ENCODE measurements around the gene TRMT61B.
A peak's percentile ranks its signal among the peaks of the same experiment; 100 is the strongest.

The TRMT61B gene

DNA sequence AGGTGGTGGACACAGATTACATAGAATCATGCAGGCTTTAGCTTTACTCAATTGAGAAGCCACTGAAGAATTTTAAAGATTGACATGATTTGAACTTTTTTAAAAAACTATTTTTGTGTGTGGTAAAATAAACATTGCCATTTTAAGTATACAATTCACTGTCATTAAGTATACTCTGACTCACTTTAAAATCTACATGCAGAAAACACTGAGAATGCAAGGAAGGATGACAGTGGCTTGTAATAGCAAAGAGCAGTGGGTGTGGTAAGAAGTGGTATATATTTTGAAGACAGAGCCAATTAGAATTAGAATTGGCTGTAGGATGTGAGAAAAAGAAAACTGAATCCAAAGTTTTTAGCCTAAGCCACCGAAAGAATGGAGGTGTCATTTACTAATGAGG, 14.9 kb downstream of the TRMT61B start:
- DNase-seq = no peak

DNA sequence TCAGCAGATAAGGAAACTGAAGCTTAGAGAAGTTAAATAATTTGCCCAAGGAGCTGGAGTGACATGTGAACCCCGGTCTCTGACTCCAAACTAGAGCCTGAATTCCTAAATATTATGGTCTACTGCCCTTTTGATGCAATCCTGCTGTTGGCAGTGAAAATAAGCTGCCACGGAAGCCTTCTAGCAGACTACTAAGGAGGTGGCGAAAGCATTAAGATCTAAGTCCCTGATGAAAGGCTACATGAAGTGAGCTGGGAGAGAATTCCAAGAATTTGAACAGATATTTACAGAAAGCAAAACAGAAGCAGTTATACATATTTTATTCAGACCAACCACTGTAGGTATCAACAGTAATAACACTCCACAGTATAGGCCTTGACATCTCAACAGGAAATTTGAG, 28.1 kb downstream of the TRMT61B start:
- DNase-seq = no peak

DNA sequence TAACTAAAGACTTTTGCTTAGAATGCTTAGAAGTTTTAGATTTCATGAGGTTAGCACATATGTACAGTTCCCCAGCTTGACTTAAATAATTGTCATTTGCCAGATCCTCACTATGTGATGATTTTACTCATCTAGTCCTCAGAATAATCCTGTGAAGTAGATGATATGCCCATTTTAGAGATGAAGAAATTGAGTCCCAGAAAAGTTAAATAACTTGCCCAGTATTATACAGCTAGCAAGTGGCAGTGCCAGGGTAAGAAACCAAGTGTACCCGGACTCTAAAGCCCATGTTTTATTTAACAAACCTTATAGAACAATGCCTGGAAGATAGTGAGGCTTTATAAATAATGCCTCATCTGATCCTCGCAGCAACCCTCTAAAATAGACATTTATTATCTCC, 31.1 kb downstream of the TRMT61B start:
- no peak for DNase-seq

DNA sequence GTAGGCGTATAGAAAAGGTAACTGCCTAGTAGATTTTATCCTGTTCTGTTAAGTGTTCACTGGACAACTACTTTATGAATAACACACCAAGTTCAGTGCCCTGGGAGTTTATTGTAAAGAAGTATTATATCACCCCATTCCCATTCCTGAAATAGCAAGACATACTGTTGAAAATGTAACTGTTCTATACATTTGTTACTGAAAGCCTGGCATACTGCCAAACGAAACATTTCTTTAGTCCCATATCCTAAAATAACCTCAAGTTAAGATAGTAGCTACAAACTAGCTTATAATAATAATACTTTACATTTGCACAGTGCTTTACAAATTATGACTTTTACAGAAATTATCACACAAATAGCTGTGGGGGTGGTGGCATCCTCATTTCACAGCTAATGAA, 34.3 kb downstream of the TRMT61B start:
- no peak for DNase-seq

DNA sequence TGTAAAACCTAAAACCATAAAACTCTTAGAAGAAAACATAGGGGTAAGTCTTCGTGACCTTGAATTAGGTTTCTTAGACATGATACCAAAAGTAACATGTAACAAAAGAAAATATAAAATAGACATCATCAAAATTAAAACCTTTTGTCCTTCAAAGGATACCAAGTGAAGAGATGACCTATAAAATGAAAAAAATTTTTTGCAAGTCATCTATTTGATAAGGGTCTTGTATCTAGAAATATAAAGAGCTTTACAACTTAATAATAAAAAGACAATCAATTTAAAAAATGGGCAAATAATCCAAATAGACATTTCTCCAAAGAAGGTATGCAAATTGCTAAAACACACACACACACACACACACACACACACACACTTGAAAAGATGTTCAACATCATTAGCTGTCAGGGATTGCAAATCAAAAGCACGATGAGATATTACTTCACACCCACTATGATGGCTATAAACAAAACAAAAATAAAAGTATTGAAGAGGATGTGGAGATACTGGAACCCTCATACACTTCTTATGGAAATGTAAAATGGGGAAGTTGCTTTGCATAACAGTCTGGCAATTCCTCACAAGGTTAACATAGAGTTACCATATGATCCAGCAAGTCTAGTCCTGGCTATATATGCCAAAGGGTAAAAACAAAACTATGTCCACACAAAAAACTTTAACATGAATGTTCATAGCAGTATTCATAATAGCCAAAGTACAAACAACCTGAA, 36.2 kb downstream of the TRMT61B start:
- no peak for DNase-seq

DNA sequence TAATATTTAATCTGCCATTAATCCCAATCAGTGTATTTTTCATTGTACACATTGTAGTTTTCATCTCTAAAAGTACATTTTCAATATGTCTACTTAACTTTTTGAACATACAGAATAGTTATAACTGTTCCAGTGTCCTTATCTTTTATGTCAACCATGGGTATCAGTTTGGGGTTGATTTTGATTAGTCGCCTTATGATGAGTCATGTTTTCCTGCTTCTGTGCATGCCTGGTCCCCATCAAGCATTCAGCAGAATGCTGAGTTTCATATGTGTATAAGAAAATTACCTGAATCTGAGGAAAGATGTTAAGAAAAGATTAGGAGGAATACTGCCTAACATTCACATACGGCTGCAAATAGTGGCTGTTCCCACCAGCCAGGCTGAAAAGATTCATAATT, 41.7 kb downstream of the TRMT61B start:
- DNase-seq = no peak

DNA sequence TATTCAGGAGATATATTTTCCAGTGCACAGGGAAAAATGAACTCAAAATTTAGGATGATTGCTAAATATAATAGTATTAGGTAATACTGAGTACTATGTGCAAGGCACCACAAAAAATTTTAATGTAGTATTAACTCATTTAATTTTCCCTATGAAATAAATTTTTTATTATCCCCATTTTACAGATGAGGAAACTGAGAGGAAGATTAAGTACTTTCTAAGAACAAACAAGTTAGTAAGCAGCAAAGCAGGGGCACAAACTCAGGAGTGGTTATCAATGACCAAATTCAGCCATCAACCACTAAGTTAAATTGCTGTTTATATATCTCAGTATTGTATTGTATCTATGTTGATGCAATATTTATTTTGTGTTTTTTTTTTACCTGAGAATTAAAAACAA, 45.2 kb downstream of the TRMT61B start:
- no peak for DNase-seq

DNA sequence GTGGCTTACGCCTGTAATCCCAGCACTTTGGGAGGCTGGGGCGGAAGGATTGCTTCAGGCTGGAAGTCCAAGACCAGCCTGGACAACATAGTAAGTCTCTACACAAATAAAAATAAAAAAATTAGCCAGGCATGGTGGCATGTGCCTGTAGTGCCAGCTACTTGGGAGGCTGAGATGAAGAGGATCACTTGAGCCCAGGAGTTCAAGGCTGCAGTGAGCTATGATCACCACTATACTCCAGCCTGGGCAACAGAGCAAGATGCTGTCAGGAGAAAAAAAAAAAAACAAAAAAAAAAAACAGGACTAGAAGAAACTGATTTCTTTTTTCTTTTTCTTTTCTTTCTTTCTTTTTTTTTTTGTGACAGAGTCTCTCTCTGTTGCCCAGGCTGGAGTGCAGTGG, 45.9 kb downstream of the TRMT61B start:
- no peak for DNase-seq

DNA sequence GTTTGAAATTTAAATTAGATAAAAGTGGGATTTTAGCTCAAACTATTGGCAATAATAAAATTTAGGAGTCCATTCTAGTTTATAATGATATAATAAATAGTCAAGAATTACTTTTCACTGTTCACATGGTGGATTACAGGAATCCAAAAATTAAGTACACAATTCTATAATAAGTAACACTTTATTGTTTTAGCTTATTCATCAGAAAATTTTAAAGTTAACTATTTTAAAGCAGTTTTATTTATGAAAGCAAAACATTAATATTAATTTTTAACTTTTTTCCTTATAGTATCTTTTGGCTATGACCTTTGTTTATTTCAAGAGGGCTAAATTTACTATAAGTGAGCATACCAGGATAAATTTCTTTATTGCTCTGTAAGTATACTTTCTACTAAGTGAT, 48.1 kb downstream of the TRMT61B start:
- DNase-seq = no peak

DNA sequence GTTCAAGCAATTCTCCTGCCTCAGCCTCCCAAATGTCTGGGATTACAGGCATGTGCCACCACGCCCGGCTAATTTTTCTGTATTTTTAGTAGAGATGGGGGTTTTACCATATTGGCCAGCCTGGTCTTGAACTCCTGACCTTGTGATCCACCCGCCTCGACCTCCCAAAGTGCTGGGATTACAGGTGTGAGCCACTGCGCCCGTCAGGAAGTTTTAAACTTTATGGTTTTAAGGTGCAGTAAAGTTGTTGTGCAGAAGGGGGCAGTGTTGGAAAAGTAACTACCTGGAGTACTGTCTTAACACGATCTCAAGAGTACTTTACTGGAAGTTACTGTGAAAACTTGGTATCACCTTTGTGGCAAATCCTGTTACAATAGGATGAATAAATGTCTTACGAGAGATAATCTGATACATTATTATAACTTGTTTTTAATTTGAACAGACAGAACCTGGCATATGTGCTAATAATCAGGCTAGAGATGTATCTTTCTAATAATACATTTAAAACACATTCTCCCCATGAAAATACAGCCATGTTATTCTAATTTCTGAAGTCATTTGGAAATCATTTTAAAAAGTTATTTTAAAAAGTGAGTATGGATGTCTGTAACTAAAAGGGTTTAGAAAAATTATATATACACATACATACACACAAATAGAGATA, 48.7 kb downstream of the TRMT61B start:
- DNase-seq = peak; percentile 70

DNA sequence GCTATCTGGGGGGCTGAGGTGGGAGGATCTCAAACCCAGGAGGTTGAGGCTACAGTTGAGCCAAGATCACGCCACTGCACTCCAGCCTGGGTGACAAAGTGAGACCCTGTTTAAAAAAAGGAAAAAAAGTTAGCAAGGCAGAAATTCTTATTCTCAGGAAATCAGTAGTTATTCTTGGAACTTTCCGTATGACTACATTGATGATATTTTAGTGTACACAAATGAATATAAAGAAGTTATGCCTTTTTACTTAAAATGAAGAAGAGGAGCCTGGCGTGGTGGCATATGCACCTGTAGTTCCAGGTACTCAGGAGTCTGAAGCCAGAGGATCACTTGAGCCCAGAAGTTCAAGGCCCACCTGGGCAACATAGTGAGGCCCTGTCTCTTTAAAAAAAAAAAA, 52.1 kb downstream of the TRMT61B start:
- DNase-seq = no peak

DNA sequence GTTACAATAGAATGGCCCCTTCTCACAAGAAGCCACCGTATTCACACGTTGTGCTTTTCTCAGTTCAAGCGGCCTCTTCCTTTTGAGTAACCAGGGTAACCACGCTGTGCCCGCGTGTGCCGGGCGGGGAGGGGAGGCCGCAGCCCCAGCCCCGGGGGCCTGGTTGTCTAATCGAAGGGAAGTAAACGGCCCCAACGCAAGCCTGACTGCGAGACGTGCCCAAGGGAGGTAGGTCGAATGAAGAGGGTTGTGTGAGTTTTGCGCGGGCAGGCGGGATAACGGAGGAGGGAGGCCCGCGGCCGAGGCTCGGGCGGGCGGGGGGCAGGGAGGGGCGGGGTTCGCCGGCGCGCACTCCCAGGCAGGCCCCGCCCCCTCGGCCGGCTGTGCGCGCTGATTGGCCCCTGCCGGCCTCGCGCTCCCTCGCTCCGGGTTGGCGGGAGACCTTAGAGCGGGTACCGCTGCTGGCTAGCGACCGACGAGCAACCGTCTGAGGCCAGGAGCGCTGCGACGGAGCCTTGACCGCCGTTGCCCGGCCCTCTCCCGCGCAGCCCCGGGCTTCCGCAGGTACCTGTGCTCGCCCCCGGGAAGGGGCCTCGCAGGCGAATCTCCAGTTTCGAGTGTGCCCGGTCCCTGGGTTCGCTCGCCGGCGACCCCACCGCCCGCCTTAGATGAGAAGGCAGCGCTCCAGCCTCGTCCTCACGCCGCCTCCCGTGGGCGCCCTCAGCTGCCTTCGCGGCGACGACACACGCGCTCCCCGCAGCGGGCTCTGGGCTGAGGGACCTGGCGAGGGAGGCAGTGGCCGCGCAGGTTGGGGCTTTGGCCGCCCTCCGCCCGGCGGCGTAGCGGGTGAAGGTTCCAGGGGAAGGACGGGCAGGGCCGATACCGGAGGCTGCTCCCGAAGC, 59.5 kb downstream of the TRMT61B start, which contains the start of gene SPDYA:
Gene SPDYA, plus strand, starts transcription at position 451 of the 902 bp plus-strand sequence. CDS start 5,181 bp downstream, outside the sequence.
- peak; percentile 88 for DNase-seq

DNA sequence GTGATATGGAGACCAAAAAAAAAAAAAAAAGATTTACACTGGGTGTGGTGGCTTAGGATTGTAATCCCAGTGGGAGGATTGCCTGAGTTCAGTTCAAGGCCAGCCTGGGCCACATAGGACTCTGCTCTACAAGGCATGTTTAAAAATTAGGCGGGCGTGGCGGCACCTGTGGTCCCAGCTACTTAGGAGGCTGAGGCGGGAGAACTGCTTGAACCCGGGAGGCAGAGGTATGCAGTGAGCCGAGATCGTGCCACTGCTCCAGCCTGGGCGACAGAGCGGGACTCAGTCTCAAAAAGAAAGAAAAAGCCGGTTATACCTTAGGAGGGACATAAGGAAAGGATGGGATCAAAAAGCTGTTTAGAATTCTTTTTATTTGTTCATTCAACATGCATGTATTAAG, 60.2 kb downstream of the TRMT61B start:
- no peak for DNase-seq

DNA sequence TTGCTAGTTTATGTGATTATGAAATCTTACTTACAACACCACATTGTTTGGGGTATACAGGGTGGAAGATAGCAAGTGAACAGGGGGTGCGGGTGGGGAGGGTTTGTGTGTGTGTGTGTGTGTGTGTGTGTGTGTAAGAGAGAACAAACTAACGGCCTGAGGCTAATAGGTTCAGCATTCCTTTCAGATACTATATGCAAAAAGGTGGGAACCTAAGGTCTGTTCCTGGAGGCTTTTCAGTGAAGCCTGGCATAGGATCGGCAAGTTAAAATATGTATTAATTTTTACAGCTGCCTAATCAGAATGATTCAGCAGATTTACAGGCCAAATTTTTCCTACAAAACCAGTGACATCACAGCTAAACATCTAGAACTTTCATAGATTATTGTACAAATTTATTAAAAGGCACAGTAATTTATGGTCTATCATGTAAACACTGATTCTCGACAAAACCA, 67.1 kb downstream of the TRMT61B start:
- no peak for DNase-seq

DNA sequence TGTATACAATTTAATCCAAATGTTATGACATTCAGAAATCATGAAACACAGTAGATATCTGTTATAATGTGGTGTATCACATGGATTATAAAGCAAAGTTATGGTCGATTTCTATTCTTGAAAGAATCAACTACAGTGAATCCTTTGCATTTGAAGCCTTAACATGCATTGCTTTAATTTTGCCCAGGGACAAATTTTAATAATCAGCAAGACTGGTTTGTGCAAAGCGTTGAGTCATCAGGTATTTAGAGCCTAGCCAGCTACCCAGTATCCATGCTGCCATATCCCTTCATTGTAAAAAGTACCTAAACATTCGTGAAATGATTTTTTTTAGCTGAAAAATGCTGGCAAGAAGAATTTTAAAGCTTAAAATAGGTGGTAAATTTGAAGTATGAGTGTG, 68.4 kb downstream of the TRMT61B start:
- no peak for DNase-seq
